GM18499 (cell line): ENCODE data around the gene STX8.
"Not testable (repeated sequence)": the region's sequence is repeated elsewhere in the genome, so short reads cannot be mapped to it uniquely, and the experiment has no call there.

Experiments used
- ATAC-seq: cut with Tn5 transposase; IDR thresholded peaks from one replicate; pipeline ENCODE4 v1.9.1; 2021; ENCODE audit warnings: moderate number of reproducible peaks; ENCODE audit not compliant: insufficient read depth, unreplicated experiment

Gene STX8

DNA sequence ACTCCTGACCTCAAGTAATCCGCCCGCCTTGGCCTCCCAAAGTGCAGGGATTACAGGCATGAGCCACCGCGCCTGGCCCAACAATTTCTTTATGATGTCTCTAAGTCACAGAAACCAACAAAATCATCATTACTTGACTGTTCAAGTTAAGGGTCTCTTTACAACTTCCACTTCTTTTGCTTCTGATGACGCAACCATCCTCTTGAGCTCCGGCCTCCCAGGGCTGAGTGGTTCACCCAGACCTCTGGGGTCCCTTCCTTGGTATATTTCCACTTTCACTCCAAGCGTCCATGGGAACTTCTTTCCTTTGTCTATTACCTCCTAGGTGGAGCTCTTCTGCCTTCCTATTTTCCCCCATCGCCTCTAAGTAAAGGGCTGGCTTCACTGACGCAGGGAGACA, 300.6 kb downstream of the STX8 start:
- ATAC-seq: no peak

DNA sequence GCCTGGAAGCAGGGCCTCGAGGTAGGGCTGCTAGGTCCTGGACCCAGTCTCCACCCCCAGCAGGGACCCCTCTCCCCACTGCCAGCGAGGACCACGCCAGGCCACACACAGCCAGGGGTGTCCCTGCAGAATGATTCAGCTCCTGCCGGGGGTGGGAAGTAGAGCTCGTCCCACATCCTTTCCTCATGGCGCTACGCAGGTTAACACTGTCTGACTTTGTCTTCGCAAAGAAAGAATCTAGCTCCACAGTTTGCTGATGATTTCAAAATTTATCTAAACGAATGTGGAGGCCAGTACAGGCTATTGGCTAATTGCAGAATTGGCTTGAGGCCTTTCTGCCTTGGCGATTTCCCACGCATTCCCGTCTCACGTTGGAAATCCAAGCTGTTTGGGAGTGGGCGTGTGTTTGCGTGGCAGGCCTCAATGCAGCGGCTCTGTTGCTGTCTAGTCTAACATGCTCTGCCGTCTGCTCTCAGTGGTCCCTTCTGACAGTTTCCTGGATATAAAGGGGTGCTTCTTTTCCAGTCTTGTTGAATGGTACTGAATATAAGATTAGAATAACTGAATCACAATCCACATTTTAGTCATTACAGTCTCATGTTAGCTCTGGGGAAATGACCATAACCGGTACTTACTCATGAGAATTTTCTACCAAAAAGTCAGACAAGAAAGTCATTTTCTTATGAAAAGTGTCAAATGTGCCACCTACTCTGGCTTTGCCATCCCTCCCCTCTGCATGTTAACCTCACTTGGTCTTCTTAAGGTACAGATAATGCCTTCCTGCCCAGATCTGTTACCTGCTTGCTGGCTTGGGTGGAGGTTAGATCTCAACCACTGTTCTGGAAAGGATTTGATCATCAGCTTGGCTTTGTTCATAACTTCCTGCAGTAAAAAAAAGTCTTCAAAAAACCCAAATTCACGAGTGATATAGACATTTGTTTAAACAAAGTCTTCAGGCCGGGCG, 301.9 kb downstream of the STX8 start:
- ATAC-seq: no peak

DNA sequence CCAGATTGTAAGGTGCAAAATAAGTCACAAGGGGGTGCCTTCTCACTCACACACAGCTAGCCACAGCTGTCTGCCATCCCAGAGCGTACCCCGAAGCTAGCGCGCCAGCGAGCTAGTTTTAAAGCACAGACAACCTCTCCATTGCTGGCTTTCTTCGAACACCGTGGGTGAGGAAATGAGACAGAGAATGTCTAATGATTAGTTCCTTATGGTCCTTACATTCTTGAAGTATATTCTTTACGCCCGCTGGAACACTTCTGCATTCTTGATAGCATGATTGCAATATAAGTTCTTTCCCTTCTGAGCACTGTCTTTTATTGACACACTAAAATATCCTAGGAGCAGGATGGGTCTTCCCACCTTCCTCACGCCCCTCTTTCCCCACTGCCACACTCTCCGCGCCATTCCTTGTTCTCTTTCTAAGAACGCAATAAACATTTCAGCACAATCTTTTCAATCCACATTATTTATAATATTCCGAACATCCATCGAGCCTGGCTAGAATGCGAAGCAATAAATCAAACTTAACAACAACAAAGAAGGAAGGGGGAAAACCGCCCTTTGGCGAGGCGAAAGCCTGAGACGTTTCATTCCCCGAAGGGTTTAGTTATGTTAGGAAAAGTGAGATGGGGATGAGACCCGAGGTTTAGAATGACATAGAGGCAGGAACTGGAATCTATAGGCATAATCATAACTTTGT, 303.0 kb downstream of the STX8 start:
- no peak for ATAC-seq

DNA sequence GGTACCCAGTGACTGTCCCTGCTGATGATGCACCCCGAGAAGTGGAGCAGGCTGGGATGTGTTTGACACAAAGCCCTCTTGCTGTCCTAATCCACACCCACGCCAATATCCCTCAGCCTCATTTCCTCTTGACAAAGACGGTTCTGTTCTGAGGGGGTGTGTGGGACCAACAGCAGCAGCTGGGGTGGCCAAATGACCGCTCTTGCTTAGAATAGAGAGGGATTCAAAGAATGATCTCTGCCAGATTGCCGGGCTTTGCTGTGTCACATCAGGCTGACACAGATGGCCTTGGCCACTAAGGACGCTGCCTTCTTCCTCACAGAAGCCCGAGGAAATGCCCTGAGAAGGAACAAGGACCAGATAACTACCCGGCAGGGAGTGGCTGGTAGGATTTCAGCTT, 303.6 kb downstream of the STX8 start:
- ATAC-seq: no peak

DNA sequence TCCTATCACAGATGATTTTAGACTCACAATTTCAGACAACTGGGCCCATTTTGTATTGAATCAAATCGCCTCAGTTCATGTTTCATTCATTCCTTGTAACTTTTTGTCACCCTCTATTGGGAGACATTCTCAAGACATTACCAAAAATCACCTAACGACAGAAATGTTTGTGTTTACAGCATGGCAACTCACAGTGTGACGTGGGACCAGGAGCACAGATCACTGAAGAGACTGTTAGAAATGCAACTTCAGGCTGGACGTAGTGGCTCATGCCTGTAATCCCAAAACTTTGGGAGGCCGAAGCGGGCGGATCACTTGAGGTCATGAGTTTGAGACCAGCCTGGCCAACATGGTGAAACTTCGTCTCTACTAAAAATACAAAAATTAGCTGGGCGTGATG, 304.7 kb downstream of the STX8 start:
- no peak for ATAC-seq

DNA sequence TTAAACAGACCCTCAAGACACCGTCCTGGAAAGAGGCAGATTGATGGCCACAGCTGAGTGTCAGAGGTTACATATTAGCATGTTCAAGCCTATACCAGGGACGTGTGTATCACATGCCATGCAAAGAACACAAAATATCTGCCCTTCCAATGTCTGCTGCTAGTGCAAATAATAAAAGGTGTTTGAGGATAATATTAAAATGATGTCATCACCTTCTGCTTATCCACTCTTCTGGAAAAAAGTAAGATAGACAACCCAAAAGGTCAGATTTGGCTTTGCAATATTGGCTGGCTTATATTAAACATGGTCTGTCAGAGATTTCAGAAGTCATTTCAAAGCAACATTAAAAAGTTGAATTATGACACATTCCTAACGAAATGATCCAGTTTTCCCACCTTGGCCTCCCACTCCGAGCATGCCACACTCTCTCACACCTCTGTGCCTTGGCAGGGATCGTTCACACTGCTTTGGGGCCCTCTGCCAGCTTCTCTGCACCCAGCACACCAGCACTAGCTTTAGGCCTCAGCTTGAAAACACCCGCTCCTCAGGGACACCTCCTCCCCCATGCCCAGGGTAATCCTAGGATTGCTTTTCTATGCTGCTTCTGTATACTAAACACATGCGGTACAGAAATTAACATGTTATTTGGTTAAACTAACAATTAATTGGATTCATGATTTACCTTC, 306.1 kb downstream of the STX8 start:
- no peak for ATAC-seq

DNA sequence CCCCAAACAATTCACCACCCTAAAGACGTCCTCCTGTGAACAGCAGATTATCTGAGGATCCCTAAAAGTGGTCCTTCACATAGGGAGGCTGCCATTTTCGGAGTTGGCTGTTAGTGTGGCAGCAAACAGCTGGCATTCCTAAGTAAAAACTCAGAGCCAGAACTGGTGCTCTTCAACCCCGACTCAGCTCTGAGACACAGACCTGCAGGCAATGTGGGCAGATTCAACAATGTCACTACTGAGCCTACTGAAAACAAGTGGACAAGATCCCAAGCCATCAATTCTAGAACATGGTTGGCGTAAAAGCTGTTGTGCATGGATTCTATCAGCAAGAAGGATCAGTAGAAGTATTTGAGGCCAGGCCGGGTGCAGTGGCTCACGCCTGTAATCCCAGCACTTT, 307.1 kb downstream of the STX8 start:
- ATAC-seq: no peak

DNA sequence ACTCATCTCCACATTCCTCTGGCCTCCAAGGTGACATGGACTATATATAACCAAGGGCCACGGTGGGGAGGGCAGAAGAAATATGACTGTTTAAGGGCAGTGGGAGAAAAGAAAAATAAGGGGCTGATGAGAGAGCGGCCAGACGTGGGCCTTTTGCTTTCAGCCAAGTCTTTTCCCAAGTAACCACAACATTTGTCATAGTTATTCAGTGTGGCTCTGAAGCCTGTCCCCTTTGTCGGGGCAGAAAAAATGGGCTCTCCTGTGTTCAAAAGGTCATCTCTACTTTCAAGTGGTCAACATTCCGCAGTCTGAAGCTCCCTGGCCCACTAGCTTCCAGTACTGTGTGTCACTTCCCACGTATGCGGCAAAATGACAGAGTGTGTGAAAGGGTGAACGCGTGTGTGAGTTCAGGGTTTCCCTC, 308.9 kb downstream of the STX8 start:
- no peak for ATAC-seq

DNA sequence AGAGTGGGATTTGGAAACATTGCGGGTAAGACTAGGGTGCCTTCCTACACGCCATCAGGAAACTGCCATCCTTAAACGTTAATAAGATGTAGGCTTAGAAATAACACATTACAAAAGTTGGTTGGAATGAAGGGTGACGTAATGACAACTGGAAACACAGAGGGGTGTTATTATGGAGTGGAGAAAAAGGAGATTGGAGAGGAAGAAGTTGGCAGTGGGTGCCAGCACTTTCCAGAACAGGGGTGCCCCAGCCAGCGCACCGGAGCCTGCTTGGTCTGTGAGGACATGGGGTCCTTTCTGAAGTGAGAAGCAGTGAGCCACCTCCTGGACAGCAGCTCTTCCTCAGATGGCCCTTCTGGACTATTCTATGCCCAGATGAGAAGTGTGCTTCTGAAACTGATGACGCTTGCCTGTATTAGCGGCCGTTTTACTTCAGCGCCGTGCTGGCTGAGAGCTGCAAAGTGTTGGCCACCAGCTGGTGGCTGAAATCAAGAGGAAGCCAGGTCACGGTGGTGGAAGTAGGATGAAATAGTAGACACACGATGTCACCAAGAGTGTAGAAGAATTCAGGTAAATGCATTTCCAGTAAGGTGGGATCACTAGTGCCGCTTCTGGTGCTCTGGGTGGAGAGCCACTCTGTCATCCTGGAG, 309.5 kb downstream of the STX8 start:
- ATAC-seq: no peak

DNA sequence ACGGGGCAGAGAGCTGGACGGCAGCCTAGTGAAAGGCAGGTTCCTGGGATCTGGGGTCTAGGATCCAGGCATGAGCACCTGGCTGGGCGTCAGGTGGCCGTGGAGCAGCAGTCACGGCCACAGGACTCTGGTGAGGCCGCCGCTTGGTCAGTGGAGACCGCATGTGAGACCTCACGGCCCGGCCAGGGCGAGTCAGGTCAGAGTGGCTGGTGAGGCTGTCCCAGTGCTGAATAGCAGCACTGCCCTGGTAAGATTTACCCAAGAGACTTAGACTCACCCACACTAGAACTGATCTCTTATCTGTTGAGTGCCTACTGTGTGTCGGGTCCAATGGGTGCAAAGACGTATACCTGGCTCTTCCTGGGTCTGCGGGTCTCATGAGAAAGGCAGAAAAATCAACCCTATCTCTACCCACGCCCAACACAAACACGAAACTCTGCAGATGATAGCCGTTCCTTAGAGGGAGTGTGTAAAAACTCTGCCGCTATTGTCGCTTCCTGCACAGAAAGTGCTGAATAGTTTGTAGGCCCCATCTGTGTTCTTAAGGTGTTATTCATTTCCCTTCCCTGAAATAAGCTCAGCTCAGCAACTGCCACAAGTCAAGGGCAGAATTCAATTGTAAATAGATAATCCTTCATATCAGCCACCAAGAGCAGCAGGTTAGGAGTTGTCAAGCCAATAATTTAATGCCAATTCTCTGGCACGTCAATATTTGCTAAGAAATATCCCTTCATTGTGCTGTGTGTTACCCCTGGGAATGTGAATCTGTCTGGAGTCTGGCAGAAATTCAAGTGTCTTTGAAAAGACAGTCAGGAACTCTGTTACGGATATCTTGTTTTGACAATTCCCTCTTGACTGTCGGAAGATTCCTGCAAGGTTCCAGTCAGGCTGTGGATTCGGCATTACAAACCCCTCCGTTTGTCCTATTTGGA, 314.3 kb downstream of the STX8 start:
- no peak for ATAC-seq

DNA sequence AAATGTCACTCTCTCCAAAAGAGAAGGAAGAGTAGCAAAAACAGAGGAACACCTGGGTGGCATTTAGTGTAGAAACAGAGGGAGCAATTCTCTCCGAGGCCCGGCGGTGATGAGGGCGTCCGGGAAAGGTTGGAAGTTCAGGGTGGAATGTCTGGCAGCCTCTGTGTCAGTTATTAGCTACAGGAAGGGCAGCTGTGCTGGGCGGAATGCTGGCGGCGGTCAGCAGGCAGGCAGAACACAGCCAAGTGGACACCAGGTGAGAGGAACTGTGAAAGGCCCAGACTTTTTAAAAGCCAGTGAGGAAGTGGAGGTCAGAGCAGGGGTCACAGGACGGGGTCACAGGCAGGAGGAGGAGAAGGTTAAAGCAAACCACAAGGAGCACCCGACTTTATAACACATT, 316.2 kb downstream of the STX8 start:
- no peak for ATAC-seq

DNA sequence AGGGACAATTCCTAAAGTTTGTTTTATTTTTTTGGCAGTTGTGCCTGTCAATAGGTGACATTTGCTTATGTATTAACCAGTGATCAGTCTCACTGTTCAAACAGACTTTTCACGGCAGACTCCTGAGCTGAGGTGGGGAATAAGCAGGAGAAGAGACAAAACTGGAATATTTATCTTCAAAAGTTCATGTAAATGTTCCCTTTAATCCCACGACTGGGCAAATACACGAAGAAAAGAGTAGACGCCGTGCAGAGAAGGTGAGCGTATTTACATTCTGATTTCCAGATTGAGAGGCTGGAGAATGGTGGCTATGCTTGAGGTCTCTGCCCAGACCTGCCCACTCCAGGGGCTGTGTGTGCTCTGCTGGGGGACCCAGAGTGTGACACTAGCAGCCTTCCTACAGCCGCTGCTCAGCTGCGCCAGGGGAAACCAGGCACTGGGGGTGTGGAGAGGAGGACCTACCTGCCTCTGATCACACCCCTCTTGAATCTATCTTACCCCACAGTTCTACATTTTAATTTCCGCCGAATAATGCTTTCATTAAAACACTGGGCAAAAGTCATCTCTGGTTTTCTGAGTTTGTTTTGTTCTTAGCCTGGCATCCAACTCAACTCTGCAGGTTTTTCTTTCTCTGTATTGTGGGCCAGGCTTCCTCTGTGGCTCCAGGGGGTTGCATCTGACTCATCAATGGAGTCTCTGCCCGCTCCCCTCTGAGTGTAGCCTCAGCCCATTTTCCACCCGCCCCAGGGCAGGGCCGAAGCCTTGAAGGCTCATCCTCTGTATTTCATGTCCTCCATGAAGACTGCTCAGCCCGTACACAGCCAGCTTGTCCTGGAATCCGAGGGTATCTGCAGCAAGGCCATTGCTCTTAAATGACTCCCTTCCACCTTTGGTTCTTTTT, 317.3 kb downstream of the STX8 start:
- no peak for ATAC-seq

DNA sequence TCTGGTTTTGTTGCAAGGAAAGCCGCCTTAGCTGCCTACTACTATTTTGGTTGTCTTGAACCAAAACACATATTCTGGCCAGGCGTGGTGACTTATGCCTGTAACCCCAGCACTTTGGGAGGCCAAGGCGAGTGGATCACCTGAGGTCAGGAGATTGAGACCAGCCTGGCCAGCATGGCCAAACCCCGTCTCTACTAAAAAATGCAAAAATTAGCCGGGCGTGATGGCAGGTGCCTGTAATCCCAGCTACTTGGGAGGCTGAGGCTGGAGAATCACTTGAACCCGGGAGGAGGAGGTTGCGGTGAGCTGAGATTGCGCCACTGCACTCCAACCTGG, 318.0 kb downstream of the STX8 start:
- ATAC-seq: not testable (repeated sequence)

DNA sequence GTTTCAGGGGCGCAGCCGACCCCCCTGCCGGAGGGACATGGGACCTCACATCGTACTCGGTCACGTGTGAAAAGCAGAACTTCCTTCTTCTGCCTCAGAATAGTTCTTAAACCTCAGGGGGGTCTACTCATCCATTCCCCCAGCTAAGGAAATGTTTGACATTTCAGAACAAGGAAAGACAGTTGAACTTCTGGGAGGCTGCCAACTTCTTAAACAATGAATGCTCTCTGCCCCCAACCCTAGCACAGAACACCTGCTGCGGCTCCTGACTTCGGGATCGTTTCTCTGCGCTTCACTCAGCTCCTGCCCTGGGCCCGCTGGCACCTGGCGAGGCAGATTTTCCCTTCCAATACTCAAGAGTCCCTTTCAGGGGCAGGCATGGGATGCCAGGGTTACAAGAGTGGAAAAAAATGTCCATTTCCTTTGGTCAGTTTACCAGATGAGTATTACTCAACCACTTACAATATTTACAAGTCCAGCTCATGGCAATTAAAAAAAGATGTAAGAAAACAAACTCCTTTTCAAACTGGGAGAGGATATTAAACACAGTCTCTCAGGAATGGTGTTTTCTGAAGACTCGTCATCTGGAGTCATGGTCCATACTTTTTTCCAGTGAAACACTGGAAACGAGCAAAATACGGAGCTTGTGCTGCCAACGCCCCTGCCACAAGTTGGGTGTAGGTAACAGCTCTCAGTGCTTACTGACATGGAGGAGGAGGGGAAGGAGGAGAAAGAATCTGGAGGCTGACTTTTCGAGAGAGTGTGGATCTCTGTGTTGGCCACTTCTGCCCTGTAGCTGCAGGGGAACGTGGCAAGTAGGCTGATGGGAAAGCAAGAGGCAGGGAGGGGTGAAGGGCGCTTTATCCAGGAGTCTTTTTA, 318.6 kb downstream of the STX8 start:
- ATAC-seq: no peak

DNA sequence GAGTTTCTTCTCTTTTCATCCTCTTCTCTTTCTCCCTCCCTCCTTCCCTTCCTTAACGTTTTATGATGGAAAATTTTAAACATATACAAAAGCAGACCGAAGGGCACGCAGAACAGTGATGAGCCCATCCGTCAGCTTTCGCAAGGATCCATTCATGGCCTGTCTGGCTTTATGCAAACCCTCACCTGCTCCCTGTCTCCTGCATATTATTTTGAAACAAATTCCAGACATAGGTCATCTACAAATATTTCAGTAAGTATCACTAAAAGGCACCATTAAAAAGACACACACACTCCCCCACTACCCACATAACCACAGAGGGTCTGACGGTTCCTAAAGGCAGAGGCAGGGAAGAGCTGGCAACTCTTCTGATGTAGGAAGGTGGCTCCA, 319.3 kb downstream of the STX8 start:
- ATAC-seq: no peak

DNA sequence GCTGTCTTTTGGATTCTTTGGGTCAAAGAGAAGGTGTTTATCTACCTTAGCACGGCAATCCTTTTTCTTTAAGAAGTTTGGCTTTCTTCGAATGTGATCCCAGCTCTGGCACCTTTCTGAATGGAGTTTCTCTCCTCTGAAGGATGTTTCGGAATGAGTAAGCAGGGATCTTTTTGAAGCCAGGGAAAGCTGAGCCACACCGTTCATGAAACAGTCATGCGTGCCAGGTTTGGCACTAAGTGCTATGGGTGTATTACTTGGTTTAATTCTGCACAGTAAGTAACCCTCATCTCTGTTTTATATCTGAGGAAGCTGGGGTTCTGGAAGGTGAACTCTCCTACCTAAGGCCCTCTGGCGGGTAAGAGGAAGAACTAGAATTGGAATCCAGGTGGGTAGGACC, 319.8 kb downstream of the STX8 start:
- ATAC-seq: no peak

DNA sequence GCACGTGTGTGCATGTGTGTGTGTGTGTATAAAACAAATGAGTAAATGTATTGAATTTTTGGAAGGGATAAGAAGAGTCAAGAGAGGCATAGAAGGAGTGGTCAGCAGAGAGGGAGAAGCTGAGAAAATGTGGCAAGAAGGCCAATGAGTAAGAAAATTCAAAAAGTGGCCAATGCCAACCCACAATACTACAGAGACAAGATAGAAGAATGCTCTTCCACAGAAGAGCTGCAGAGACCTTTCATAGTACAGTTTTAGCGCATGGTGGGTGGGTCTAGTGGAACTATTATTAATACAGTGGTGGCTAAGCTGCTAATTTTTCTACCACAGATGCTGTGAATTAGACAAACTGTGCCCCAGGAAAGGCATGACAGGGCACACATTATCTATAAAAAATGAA, 320.8 kb downstream of the STX8 start:
- ATAC-seq: no peak

DNA sequence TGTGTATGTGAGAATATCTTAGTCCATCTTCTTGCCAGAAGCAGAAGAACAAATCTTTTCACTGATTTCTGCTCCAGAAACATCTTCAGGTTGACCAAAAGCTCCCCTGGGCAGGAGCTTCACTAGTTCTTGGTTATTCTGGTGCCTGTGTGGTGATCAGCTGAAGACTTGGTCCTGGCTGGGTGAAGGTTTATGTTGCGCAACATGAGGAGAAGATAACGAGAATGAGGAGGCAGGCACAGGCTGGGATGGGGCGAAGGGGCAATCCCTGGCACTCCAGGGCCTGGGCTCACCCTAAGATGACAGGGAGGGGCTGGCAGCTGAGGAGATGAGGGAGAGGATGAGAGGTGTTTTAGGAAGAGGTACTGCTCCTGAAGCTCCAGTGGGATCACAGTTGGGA, 322.3 kb downstream of the STX8 start:
- ATAC-seq: no peak
